Panc1 (cell line): Measurements from ENCODE around the gene XXYLT1.

Experiments used
- POLR2AphosphoS5 ChIP-seq: IDR thresholded peaks from 2 replicates; pipeline ENCODE4 v1.6.1; 2012; ENCODE audit warnings: mild to moderate bottlenecking, low read depth, low read length, moderate library complexity
- SIN3A ChIP-seq: IDR thresholded peaks from 2 replicates; pipeline ENCODE4 v1.6.1; 2012; ENCODE audit warnings: low read depth, mild to moderate bottlenecking, low read length, moderate library complexity, borderline replicate concordance; ENCODE audit not compliant: insufficient read depth
- TCF7L2 ChIP-seq: IDR thresholded peaks from 2 replicates; pipeline ENCODE4 v1.6.1; 2011; ENCODE audit warnings: mild to moderate bottlenecking, low read depth, low read length, inconsistent platforms
- TF ChIP-seq, protein P1 (sequence below): fragments of 450-650 bp; IDR thresholded peaks from 2 replicates; pipeline ENCODE4 v1.5.1; 2017; ENCODE audit warnings: mild to moderate bottlenecking
- TF ChIP-seq, protein P2 (sequence below), 2 experiments: IDR thresholded peaks; 2 replicates each; pipeline ENCODE4 v1.6.1; 2011 to 2012; ENCODE audit warnings: low read depth in 2 of 2, control low read depth in 1 of 2, low read length in 1 of 2, mild to moderate bottlenecking in 1 of 2, moderate library complexity in 1 of 2; ENCODE audit not compliant: insufficient read depth in 1 of 2

DNA sequence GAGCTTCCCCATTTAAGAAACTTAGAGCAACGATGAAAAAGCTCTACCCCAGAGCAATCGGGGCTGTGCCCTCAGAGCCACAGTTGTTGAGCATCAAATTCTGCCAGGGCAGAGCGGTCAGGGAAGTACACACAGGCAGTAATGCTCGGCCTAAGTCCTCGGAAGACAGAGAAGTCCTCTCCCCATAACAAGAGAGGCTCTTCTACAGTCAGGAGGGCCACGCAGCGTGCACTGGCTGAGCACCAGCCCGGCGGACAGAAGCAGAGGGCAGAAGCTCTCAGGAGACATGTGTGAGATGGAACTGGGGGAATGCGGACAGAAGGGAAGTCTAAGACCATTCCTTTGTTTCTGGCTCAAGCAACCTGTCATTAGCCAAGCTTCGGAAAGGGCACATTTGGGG, 95.9 kb downstream of the XXYLT1 start:
- TF ChIP-seq, protein P1, sequence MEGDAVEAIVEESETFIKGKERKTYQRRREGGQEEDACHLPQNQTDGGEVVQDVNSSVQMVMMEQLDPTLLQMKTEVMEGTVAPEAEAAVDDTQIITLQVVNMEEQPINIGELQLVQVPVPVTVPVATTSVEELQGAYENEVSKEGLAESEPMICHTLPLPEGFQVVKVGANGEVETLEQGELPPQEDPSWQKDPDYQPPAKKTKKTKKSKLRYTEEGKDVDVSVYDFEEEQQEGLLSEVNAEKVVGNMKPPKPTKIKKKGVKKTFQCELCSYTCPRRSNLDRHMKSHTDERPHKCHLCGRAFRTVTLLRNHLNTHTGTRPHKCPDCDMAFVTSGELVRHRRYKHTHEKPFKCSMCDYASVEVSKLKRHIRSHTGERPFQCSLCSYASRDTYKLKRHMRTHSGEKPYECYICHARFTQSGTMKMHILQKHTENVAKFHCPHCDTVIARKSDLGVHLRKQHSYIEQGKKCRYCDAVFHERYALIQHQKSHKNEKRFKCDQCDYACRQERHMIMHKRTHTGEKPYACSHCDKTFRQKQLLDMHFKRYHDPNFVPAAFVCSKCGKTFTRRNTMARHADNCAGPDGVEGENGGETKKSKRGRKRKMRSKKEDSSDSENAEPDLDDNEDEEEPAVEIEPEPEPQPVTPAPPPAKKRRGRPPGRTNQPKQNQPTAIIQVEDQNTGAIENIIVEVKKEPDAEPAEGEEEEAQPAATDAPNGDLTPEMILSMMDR = no peak
- TF ChIP-seq SIN3A (no peak), TCF7L2 (no peak), POLR2AphosphoS5 (no peak)
- TF ChIP-seq, protein P2, sequence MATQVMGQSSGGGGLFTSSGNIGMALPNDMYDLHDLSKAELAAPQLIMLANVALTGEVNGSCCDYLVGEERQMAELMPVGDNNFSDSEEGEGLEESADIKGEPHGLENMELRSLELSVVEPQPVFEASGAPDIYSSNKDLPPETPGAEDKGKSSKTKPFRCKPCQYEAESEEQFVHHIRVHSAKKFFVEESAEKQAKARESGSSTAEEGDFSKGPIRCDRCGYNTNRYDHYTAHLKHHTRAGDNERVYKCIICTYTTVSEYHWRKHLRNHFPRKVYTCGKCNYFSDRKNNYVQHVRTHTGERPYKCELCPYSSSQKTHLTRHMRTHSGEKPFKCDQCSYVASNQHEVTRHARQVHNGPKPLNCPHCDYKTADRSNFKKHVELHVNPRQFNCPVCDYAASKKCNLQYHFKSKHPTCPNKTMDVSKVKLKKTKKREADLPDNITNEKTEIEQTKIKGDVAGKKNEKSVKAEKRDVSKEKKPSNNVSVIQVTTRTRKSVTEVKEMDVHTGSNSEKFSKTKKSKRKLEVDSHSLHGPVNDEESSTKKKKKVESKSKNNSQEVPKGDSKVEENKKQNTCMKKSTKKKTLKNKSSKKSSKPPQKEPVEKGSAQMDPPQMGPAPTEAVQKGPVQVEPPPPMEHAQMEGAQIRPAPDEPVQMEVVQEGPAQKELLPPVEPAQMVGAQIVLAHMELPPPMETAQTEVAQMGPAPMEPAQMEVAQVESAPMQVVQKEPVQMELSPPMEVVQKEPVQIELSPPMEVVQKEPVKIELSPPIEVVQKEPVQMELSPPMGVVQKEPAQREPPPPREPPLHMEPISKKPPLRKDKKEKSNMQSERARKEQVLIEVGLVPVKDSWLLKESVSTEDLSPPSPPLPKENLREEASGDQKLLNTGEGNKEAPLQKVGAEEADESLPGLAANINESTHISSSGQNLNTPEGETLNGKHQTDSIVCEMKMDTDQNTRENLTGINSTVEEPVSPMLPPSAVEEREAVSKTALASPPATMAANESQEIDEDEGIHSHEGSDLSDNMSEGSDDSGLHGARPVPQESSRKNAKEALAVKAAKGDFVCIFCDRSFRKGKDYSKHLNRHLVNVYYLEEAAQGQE (IDR thresholded peaks at IDR 0.05; ENCODE audit: insufficient read depth in 1 of 2, low read depth in 2 of 2, low read length in 1 of 2) = no peak
